ENCODE results near the gene FBXW7. TPM values are rescaled to one million over a fixed set of nuclear protein-coding genes. Genes with fewer than 3 reads are reported as not detected.

The FBXW7 gene
- total RNA-seq, 3 donors from 2014 or later (not counting 1 experiment from before 2014, with no cell fraction given), result 172 to 202 (median 175) TPM

GRCh38 chr4:152415980-152416379, 119.9 kb downstream of the FBXW7 start:
- H3K9me3 Mint-ChIP-seq, result no peaks in the 10 kb centered on the region
- DNase-seq, result no peak
- no peaks in the 10 kb centered on the region for H3K9me3 ChIP-seq (ENCODE audit: control insufficient read depth, insufficient read depth, low read length)
- H3K4me1 Mint-ChIP-seq, result peaks cover 43 to 51% of the 10 kb centered on the region in 2 donors
- H3K27me3 ChIP-seq (ENCODE audit: control insufficient read depth, insufficient read depth, low read length), result no peaks in the 10 kb centered on the region
- no peak for TF ChIP-seq CTCF (IDR thresholded peaks at IDR 0.05)
- H3K4me1 ChIP-seq (ENCODE audit: control insufficient read depth, insufficient read depth, low read length), result no peaks in the 10 kb centered on the region
- H3K4me3 ChIP-seq (ENCODE audit: low read length), result no peak overlapping the region
- peak overlapping the region in 1 of 2 donors; percentile 1 for H3K27ac Mint-ChIP-seq
- WGBS (ENCODE audit: insufficient coverage), result 100% methylated on average over 1 of the region's 2 CpGs
- no peak for ATAC-seq
- H3K27me3 Mint-ChIP-seq (ENCODE audit: low read depth in 2 of 2), result no peaks in the 10 kb centered on the region
- intact Hi-C loops (cut with micrococcal nuclease), result no loop called here
- no peak overlapping the region for H3K27ac ChIP-seq (ENCODE audit: low read length)
- H3K36me3 Mint-ChIP-seq, result no peaks in the 10 kb centered on the region
- H3K36me3 ChIP-seq (ENCODE audit: control insufficient read depth, insufficient read depth, low read length), result peaks cover 3% of the 10 kb centered on the region
- no peak overlapping the region for H3K4me3 Mint-ChIP-seq

GRCh38 chr4:152408514-152409327, 127.2 kb downstream of the FBXW7 start:
- Histone ChIP-seq H3K4me1 (ENCODE audit: control insufficient read depth, insufficient read depth, low read length) (no peaks in the 10 kb centered on the region), H3K9me3 (ENCODE audit: control insufficient read depth, insufficient read depth, low read length) (no peaks in the 10 kb centered on the region), H3K27ac (ENCODE audit: low read length) (no peak overlapping the region), H3K4me3 (ENCODE audit: low read length) (no peak overlapping the region), H3K36me3 (ENCODE audit: control insufficient read depth, insufficient read depth, low read length) (peaks cover 3% of the 10 kb centered on the region), H3K27me3 (ENCODE audit: control insufficient read depth, insufficient read depth, low read length) (no peaks in the 10 kb centered on the region)
- intact Hi-C loops (cut with micrococcal nuclease), result loop anchor here (1.0 to 2.0 kb wide), 2 partner anchors 232 to 326 kb away; no protein-coding TSS in a partner anchor
- Mint-ChIP-seq H3K9me3 (no peaks in the 10 kb centered on the region), H3K27me3 (ENCODE audit: low read depth in 2 of 2) (no peaks in the 10 kb centered on the region), H3K4me1 (peaks cover 18 to 28% of the 10 kb centered on the region in 2 donors), H3K4me3 (no peak overlapping the region), H3K36me3 (no peaks in the 10 kb centered on the region), H3K27ac (peak overlapping the region; percentile 64 to 67)
- DNase-seq (peak in 1 of 2 donors; percentile 66), ATAC-seq (peak; percentile 55 to 73 (median 63))
- 100% methylated on average over 1 of the region's 3 CpGs for WGBS (ENCODE audit: insufficient coverage)
- TF ChIP-seq CTCF (IDR thresholded peaks at IDR 0.05), result peak; percentile 36

GRCh38 chr4:152401424-152401823, 134.5 kb downstream of the FBXW7 start:
- intact Hi-C loops (cut with micrococcal nuclease), result no loop called here
- WGBS (ENCODE audit: insufficient coverage), result 100% methylated on average over 2 of the region's 3 CpGs
- no peaks in the 10 kb centered on the region for H3K27me3 Mint-ChIP-seq (ENCODE audit: low read depth in 2 of 2)
- H3K27ac ChIP-seq (ENCODE audit: low read length), result no peak overlapping the region
- H3K36me3 ChIP-seq (ENCODE audit: control insufficient read depth, insufficient read depth, low read length), result no peaks in the 10 kb centered on the region
- ATAC-seq, result no peak
- H3K27me3 ChIP-seq (ENCODE audit: control insufficient read depth, insufficient read depth, low read length), result no peaks in the 10 kb centered on the region
- no peaks in the 10 kb centered on the region for H3K9me3 Mint-ChIP-seq
- H3K4me3 Mint-ChIP-seq, result no peak overlapping the region
- DNase-seq, result no peak
- H3K27ac Mint-ChIP-seq, result no peak overlapping the region
- peaks cover 4% of the 10 kb centered on the region for H3K4me1 ChIP-seq (ENCODE audit: control insufficient read depth, insufficient read depth, low read length)
- no peak for TF ChIP-seq CTCF (IDR thresholded peaks at IDR 0.05)
- H3K4me3 ChIP-seq (ENCODE audit: low read length), result no peak overlapping the region
- H3K9me3 ChIP-seq (ENCODE audit: control insufficient read depth, insufficient read depth, low read length), result no peaks in the 10 kb centered on the region
- no peaks in the 10 kb centered on the region for H3K36me3 Mint-ChIP-seq
- H3K4me1 Mint-ChIP-seq, result peaks cover 35 to 58% of the 10 kb centered on the region in 2 donors
